Lung (tissue), 12 donors: ENCODE results near the gene TNFRSF21. TPM values are rescaled to one million over a fixed set of nuclear protein-coding genes. Genes with fewer than 3 reads are reported as not detected.

Experiments used
- ATAC-seq: fragments of 200-7000 bp; cut with Tn5 transposase; one replicate; pipeline ENCODE4 v1.9.1; 2020; ENCODE audit warnings: moderate number of reproducible peaks; ENCODE audit not compliant: insufficient read depth, low FRiP score
- DNase-seq, 3 donors: peaks; one replicate each; pipeline ENCODE4 v3.0.0-alpha.2; 2013 to 2017
- H3K27ac ChIP-seq, 2 donors: one replicate each; pipeline ENCODE4 v1.5.1; 2013; ENCODE audit warnings: mild to moderate bottlenecking in 2 of 2, moderate library complexity in 2 of 2, control low read depth in 1 of 2, inconsistent platforms in 1 of 2, low read depth in 1 of 2, low read length in 1 of 2
- H3K27me3 ChIP-seq, 3 donors: one replicate each; pipeline ENCODE4 v1.5.1; 2013; ENCODE audit warnings: low read length in 2 of 3; ENCODE audit not compliant: control insufficient read depth in 3 of 3, insufficient read depth in 3 of 3
- H3K36me3 ChIP-seq, 4 donors: one replicate each; pipeline ENCODE4 v1.5.1; 2013; ENCODE audit warnings: low read length in 4 of 4, mild to moderate bottlenecking in 1 of 4, moderate library complexity in 1 of 4; ENCODE audit not compliant: control insufficient read depth in 4 of 4, insufficient read depth in 4 of 4
- H3K4me1 ChIP-seq, 5 donors: one replicate each; pipeline ENCODE4 v1.5.1; 2013; ENCODE audit warnings: low read length in 5 of 5, mild to moderate bottlenecking in 2 of 5, moderate library complexity in 1 of 5; ENCODE audit not compliant: control insufficient read depth in 5 of 5, insufficient read depth in 5 of 5
- H3K4me3 ChIP-seq: one replicate; pipeline ENCODE4 v1.5.1; 2013; ENCODE audit warnings: mild to moderate bottlenecking, control low read depth, moderate library complexity
- H3K9ac ChIP-seq, 2 donors: one replicate each; pipeline ENCODE4 v1.5.1; 2013; ENCODE audit warnings: low read length in 2 of 2, control low read depth in 1 of 2; ENCODE audit not compliant: insufficient read depth in 1 of 2
- H3K9me3 ChIP-seq, 4 donors: one replicate each; pipeline ENCODE4 v1.5.1; 2013; ENCODE audit warnings: low read length in 3 of 4, mild to moderate bottlenecking in 1 of 4, moderate library complexity in 1 of 4; ENCODE audit not compliant: control insufficient read depth in 4 of 4, insufficient read depth in 3 of 4
- WGBS, 2 donors: extraction: QIAGEN DNeasy Blood & Tissue Kit; methylation state at CpG; one replicate each; pipeline ENCODE4 v1.1.7; 2013; 5-methylcytosine and 5-hydroxymethylcytosine counted together
- polyA plus RNA-seq, 2 donors: library from polyadenylated mRNA; stranded (reverse); fragments of 200-250 nt; gene quantifications; one replicate each; pipeline ENCODE4 v1.2.1, GENCODE V29; 2013
- total RNA-seq, 2 donors: library from RNA; depleted of rRNA in 1 of 2; stranded (reverse); fragments of >200 nt in 1 of 2; gene quantifications; one replicate each; pipeline ENCODE4 v1.2.1, GENCODE V29; 2014 to 2021
- TF ChIP-seq, protein P1 (sequence below): IDR thresholded peaks from 2 replicates; pipeline ENCODE4 v1.5.1; 2012; ENCODE audit warnings: mild to moderate bottlenecking; ENCODE audit errors: control extremely low read depth, extremely low read depth
- donor health status: control.
- donor health status: control.
- donor health status: Bipolar disorder and iron deficiency.
- donor health status: healthy.
- donor health status: DM: yes; HTN: yes; CAD: no.

Gene TNFRSF21
- total and polyA plus RNA-seq, 4 donors = 11.1 to 36.6 (median 24.5) TPM

DNA sequence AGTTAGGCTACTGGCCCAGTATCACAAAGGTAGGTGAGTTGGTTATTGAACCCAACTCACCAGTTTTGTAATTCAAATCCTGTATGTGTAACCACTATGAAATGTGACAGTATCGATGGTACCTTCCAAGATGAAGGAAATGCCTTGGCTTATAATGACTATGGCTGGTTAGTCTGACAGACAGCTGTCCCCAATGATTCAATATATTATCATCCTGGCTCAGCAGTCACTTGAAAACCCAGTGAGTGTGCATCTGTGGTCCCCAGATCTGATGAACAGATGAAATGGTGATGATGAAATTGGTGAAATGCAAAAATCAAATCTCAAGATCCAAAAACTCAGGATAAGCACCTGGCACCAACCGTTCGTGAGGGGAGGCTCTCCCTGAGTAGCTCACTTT lies 54.8 kb downstream of the TNFRSF21 start:
- DNase-seq (no peak), ATAC-seq (no peak)
- Histone ChIP-seq H3K9ac (no peak overlapping the region), H3K36me3 (peaks cover 0 to 4% (median 2%) of the 10 kb centered on the region in 4 donors), H3K27ac (no peak overlapping the region), H3K4me3 (no peak overlapping the region), H3K4me1 (peaks cover 0 to 1% (median 0%) of the 10 kb centered on the region in 5 donors), H3K27me3 (no peaks in the 10 kb centered on the region), H3K9me3 (peaks cover 0 to 2% (median 0%) of the 10 kb centered on the region in 4 donors)
- 93 to 94% methylated on average over 3 of the region's 3 CpGs for WGBS, 2 donors
- TF ChIP-seq, protein P1, sequence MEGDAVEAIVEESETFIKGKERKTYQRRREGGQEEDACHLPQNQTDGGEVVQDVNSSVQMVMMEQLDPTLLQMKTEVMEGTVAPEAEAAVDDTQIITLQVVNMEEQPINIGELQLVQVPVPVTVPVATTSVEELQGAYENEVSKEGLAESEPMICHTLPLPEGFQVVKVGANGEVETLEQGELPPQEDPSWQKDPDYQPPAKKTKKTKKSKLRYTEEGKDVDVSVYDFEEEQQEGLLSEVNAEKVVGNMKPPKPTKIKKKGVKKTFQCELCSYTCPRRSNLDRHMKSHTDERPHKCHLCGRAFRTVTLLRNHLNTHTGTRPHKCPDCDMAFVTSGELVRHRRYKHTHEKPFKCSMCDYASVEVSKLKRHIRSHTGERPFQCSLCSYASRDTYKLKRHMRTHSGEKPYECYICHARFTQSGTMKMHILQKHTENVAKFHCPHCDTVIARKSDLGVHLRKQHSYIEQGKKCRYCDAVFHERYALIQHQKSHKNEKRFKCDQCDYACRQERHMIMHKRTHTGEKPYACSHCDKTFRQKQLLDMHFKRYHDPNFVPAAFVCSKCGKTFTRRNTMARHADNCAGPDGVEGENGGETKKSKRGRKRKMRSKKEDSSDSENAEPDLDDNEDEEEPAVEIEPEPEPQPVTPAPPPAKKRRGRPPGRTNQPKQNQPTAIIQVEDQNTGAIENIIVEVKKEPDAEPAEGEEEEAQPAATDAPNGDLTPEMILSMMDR = no peak

DNA sequence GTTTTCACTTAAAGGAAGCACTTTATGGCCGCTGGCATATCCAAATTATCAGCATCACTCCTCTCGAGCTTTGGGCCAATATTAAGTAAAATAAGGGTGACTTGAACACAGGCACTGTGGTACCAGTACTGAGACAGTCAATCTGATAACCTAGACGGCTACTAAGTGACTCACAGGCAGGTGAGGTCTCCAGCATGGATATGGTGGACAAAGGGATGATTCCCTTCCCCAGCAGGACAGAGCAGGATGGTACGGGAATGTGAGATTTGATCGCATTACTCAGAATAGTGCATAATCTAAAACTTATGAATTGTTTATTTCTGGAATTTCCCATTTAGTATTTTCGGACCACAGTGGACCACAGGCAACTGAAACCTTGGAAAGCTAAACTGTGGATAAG lies 55.7 kb downstream of the TNFRSF21 start:
- no peak for DNase-seq
- Histone ChIP-seq H3K27ac (no peak overlapping the region), H3K4me1 (peaks cover 0 to 1% (median 0%) of the 10 kb centered on the region in 5 donors), H3K9ac (no peak overlapping the region), H3K36me3 (peaks cover 0 to 4% (median 2%) of the 10 kb centered on the region in 4 donors), H3K9me3 (peaks cover 0 to 2% (median 0%) of the 10 kb centered on the region in 4 donors), H3K4me3 (no peak overlapping the region), H3K27me3 (no peaks in the 10 kb centered on the region)
- TF ChIP-seq, protein P1 = no peak
- ATAC-seq = no peak
- 94 to 95% methylated on average over 6 of the region's 6 CpGs for WGBS, 2 donors

DNA sequence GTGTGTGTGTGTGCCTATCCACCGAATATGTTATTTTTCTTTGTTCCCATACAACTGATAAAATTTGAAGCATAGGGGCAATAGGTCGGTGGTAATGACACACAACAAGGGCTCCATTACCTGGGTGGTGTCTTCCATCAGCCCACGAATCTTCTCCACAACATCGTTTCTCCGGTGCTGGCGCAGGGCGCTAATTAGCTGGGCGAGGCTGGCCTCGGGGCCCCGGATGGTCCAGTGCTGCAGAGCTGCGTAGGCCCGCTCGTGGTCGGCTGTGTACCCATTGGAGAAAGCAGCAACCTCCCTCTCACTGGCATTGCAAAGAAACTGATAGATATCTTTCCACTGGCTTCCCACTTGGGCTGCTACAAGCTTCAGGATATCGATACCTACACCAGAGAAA lies 56.6 kb downstream of the TNFRSF21 start:
- no peak overlapping the region for H3K4me3 ChIP-seq

More for the DNA sequence above, 56.6 kb downstream of the TNFRSF21 start:
- H3K4me1 ChIP-seq = peaks cover 0 to 7% (median 3%) of the 10 kb centered on the region in 5 donors
- H3K9ac ChIP-seq = no peak overlapping the region
- WGBS, 2 donors = 96% methylated on average over 15 of the region's 15 CpGs
- H3K27ac ChIP-seq = no peak overlapping the region
- H3K27me3 ChIP-seq = no peaks in the 10 kb centered on the region
- TF ChIP-seq, protein P1 = no peak
- peaks cover 0 to 2% (median 0%) of the 10 kb centered on the region in 4 donors for H3K9me3 ChIP-seq
- ATAC-seq (no peak), DNase-seq (no peak)
- peaks cover 0 to 4% (median 2%) of the 10 kb centered on the region in 4 donors for H3K36me3 ChIP-seq
